ENCODE data around the gene CNN2.
A peak's percentile ranks its signal among the peaks of the same experiment; 100 is the strongest.

The CNN2 gene

GRCh38 chr19:1007399-1008251 is 18.8 kb upstream of the CNN2 start:
- Histone ChIP-seq H2AFZ (ENCODE audit: low read depth, low read length) (no peak overlapping the region), H3K9me3 (ENCODE audit: insufficient read depth, low read length, severe bottlenecking) (no peaks in the 10 kb centered on the region), H3K9ac (ENCODE audit: low read depth, low read length) (no peak overlapping the region), H3K4me3 (ENCODE audit: low read depth in 1 of 2, low read length in 2 of 2) (no peak overlapping the region), H4K20me1 (ENCODE audit: insufficient read depth, low read length) (peaks cover 21% of the 10 kb centered on the region), H3K27me3 (ENCODE audit: insufficient read depth, low read length, poor library complexity) (no peaks in the 10 kb centered on the region), H3K4me1 (ENCODE audit: insufficient read depth, low read length) (no peaks in the 10 kb centered on the region), H3K4me2 (ENCODE audit: insufficient read depth, low read length) (no peak overlapping the region), H3K27ac (ENCODE audit: low read length) (no peak overlapping the region), H3K79me2 (ENCODE audit: insufficient read depth, low read length) (no peaks in the 10 kb centered on the region), H3K36me3 (ENCODE audit: insufficient read depth, low read length) (peaks cover 36% of the 10 kb centered on the region)
- DNase-seq (no peak), ATAC-seq (ENCODE audit: insufficient read depth, low read depth) (no peak)
- TF ChIP-seq EZH2 (IDR thresholded peaks at IDR 0.05; ENCODE audit: borderline replicate concordance, low read depth, low read length, severe bottlenecking) (no peak), CTCF (IDR thresholded peaks at IDR 0.05; ENCODE audit: borderline replicate concordance, extremely low read depth, low read length, poor library complexity, severe bottlenecking) (no peak)

- H3K36me3 ChIP-seq (ENCODE audit: insufficient read depth, low read length), result peaks cover 43% of the 10 kb centered on the region
Measured at GRCh38 chr19:1008268-1009040, 18.0 kb upstream of the CNN2 start.

GRCh38 chr19:1009041-1009980 is 17.1 kb upstream of the CNN2 start:
- H3K27ac ChIP-seq (ENCODE audit: low read length), result no peak overlapping the region
- no peak overlapping the region for H3K4me2 ChIP-seq (ENCODE audit: insufficient read depth, low read length)
- H3K9ac ChIP-seq (ENCODE audit: low read depth, low read length), result no peak overlapping the region
- no peak for DNase-seq
- ATAC-seq (ENCODE audit: insufficient read depth, low read depth), result no peak
- peaks cover 52% of the 10 kb centered on the region for H3K36me3 ChIP-seq (ENCODE audit: insufficient read depth, low read length)
- H2AFZ ChIP-seq (ENCODE audit: low read depth, low read length), result no peak overlapping the region
- H3K27me3 ChIP-seq (ENCODE audit: insufficient read depth, low read length, poor library complexity), result no peaks in the 10 kb centered on the region
- no peaks in the 10 kb centered on the region for H3K4me1 ChIP-seq (ENCODE audit: insufficient read depth, low read length)
- peaks cover 35% of the 10 kb centered on the region for H4K20me1 ChIP-seq (ENCODE audit: insufficient read depth, low read length)
- H3K4me3 ChIP-seq (ENCODE audit: low read depth in 1 of 2, low read length in 2 of 2), result no peak overlapping the region
- no peak for TF ChIP-seq EZH2 (IDR thresholded peaks at IDR 0.05; ENCODE audit: borderline replicate concordance, low read depth, low read length, severe bottlenecking)
- no peak for TF ChIP-seq CTCF (IDR thresholded peaks at IDR 0.05; ENCODE audit: borderline replicate concordance, extremely low read depth, low read length, poor library complexity, severe bottlenecking)
- H3K79me2 ChIP-seq (ENCODE audit: insufficient read depth, low read length), result peaks cover 15% of the 10 kb centered on the region
- no peaks in the 10 kb centered on the region for H3K9me3 ChIP-seq (ENCODE audit: insufficient read depth, low read length, severe bottlenecking)

More at GRCh38 chr19:1008268-1009040, 18.0 kb upstream of the CNN2 start:
- no peak overlapping the region for H3K4me3 ChIP-seq (ENCODE audit: low read depth in 1 of 2, low read length in 2 of 2)
- no peak for DNase-seq
- no peak overlapping the region for H3K4me2 ChIP-seq (ENCODE audit: insufficient read depth, low read length)
- no peaks in the 10 kb centered on the region for H3K27me3 ChIP-seq (ENCODE audit: insufficient read depth, low read length, poor library complexity)
- H3K9me3 ChIP-seq (ENCODE audit: insufficient read depth, low read length, severe bottlenecking), result no peaks in the 10 kb centered on the region
- no peak for TF ChIP-seq EZH2 (IDR thresholded peaks at IDR 0.05; ENCODE audit: borderline replicate concordance, low read depth, low read length, severe bottlenecking)
- TF ChIP-seq CTCF (IDR thresholded peaks at IDR 0.05; ENCODE audit: borderline replicate concordance, extremely low read depth, low read length, poor library complexity, severe bottlenecking), result no peak
- no peak overlapping the region for H3K9ac ChIP-seq (ENCODE audit: low read depth, low read length)
- no peaks in the 10 kb centered on the region for H3K4me1 ChIP-seq (ENCODE audit: insufficient read depth, low read length)
- peaks cover 7% of the 10 kb centered on the region for H3K79me2 ChIP-seq (ENCODE audit: insufficient read depth, low read length)
- peaks cover 28% of the 10 kb centered on the region for H4K20me1 ChIP-seq (ENCODE audit: insufficient read depth, low read length)
- H2AFZ ChIP-seq (ENCODE audit: low read depth, low read length), result no peak overlapping the region
- H3K27ac ChIP-seq (ENCODE audit: low read length), result no peak overlapping the region
- ATAC-seq (ENCODE audit: insufficient read depth, low read depth), result peak; percentile 20; the same call in 1 of the 3 replicates

Data from DND-41 (cell line).